ENCODE data around the gene MARS2.
"Not testable (repeated sequence)": the region's sequence is repeated elsewhere in the genome, so short reads cannot be mapped to it uniquely, and the experiment has no call there.

DNA sequence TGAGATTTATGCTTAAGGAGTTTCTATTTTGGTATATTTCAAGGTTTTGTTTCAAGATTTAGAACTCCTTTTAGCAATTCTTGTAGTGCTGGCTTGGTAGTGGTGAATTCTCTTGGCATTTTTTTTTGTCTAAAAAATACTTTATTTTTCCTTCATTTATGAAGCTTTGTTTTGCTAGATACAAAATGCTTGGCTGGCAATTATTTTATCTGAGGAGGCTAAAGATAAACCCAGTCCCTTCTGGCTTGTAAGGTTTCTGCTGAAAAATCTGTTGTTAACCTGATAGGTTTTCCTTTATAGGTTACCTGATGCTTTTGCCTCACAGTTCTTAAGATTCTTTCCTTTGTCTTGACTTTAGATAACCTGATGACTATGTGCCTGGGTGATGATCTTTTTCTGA, 5.4 kb upstream of the MARS2 start:
- TF ChIP-seq CTCF (conservative IDR thresholded peaks at IDR 0.05; ENCODE audit: low read length); EZH2phosphoT487 (IDR thresholded peaks at IDR 0.05; ENCODE audit: borderline replicate concordance, low read depth, low read length): not testable (repeated sequence)
